ENCODE data around the gene QKI.

GRCh38 chr6:163470611-163471010 lies 56.1 kb downstream of the QKI start:
- no peak for TF ChIP-seq EZH2 (IDR thresholded peaks at IDR 0.05; ENCODE audit: insufficient read depth, low read length)
- no peak for TF ChIP-seq CTCF (IDR thresholded peaks at IDR 0.05; ENCODE audit: insufficient read depth, low read depth, low read length)
